OCI-M1 (cell line): Measurements from ENCODE around the gene WDR45B.
"Not testable (repeated sequence)": the region's sequence is repeated elsewhere in the genome, so short reads cannot be mapped to it uniquely, and the experiment has no call there.

Source experiments
- DNase-seq: peaks from one replicate; lab custom pipeline; 2025; lab: John Stamatoyannopoulos, UW

WDR45B gene

GRCh38 chr17:82582709-82583108 is 65.5 kb downstream of the WDR45B start:
- DNase-seq, result no peak

DNA sequence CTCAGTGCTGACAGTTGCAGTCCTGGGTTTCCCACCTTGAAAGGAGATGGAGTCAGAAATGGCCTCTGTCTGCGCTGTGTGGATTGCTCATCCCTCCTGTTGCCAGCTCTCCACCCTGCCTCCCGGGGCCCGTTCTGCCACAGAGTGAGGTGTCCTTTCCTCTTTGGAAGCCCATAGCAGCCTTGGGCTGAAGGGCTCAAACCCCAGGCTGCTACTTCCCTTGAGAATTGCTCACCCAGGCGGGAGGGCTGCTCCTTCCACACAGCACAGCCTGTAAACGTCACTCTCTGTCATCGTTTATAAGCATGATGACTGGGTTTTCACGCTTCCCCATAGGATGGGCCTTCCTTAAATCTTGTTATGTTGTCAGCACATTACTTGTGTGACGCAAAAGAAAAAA is 66.0 kb downstream of the WDR45B start:
- DNase-seq, result no peak

DNA sequence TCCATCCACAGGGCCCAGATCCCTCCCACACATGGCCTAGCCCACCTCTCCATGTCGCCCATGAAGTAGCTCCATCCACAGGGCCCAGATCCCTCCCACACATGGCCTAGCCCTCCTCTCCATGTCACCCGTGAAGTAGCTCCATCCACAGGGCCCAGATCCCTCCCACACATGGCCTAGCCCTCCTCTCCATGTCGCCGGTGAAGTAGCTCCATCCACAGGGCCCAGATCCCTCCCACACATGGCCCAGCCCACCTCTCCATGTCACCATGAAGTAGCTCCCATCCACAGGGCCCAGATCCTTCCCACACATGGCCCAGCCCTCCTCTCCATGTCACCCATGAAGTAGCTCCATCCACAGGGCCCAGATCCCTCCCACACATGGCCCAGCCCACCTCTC is 68.3 kb downstream of the WDR45B start:
- not testable (repeated sequence) for DNase-seq

GRCh38 chr17:82577300-82577699 is 70.9 kb downstream of the WDR45B start:
- DNase-seq, result no peak

DNA sequence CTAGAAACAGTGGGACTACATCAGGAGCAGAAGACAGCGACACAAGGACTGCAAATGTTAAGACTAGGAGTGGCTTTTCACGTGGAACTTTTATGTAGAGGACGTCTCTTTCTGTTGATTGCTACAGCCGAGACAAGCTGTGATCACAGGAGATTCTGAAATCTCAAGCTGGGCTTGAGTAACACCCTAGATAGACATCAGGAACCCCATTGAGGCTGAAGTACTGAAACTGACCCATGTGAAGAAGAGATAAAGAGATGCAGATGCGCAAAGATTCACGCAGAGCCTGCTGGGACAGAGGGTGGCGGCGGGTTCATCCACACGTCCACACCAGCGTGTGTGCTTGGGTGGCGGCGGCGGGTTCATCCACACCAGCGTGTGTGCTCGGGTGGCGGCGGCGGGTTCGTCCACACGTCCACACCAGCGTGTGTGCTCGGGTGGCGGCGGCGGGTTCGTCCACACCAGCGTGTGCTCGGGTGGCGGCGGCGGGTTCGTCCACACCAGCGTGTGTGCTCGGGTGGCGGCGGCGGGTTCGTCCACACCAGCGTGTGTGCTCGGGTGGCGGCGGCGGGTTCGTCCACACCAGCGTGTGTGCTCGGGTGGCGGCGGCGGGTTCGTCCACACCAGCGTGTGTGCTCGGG is 72.5 kb downstream of the WDR45B start:
- not testable (repeated sequence) for DNase-seq

DNA sequence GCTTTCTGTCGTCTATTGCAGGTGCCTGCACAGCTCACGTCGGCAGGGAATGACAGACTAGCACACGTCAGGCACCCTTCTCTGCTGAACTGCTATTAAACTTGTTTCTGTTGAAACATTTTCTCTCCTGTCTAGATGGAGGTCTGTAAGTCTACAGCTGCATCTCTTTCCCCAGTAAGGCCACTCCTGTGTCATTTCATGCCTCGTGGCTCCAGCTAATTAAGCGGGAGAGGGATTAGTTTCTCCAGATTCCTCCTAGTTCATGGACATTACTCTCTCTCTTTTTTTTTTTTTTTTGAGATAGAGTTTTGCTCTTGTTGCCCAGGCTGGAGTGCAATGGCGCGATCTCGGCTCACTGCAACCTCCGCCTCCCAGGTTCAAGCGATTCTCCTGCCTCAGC is 74.2 kb downstream of the WDR45B start:
- DNase-seq, result no peak

- DNase-seq, result no peak
Measured at GRCh38 chr17:82571855-82572254, 76.4 kb downstream of the WDR45B start.

DNA sequence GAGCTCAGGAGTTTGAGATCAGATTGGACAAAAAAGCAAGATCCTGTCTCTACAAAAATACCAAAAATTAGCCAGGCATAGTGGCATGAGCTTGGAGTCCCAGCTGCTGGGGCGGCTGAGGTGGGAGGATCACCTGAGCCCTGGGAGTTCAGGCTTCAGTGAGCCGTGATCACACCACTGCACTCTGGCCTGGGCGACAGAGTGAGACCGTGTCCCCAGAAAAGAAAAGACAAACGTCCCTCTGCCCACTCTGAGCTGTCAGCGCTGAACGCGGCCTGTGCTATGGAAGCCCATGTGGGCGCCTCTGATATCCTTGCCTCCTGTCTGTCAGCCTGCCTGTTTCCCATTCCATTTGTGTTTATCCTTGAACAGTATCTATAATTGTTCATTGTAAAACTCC is 78.0 kb downstream of the WDR45B start:
- DNase-seq, result no peak

DNA sequence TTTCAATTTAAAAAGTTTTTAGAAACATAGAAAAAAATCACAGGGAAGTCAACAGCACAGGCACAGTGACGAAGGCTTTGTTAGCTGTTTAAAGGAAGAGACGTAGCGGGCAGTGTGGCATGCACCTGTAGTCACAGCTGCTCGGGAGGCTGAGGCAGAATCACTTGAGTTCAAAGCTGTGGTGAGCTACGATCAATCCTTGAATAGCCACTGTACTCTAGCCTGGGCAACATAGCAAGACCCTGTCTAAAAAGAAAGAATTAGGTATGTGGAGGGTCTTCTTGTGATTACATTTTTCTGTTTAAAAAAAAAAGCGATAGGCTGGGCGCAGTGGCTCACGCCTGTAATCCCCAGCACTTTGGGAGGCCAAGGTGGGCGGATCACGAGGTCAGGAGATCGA is 78.6 kb downstream of the WDR45B start:
- no peak for DNase-seq

DNA sequence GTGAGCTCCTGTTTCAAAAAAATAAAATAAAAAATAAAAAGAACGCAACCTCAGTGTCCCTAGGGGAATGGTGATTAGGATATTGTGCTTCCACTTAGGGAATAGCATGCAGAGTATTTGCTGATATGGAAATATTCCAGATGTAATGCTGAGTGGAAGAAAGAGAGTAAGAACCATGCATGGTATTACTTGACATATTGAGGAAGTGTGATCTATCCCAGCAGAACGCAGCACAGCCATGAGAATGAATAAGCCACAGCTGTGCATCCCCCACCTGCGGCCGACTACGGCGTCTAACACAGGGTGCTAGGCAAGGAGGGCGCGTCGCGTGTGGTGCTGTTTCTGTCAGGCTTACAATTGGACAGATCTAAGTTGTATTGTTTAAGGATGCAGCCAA is 79.2 kb downstream of the WDR45B start:
- no peak for DNase-seq

GRCh38 chr17:82567286-82567685 is 81.0 kb downstream of the WDR45B start:
- no peak for DNase-seq

DNA sequence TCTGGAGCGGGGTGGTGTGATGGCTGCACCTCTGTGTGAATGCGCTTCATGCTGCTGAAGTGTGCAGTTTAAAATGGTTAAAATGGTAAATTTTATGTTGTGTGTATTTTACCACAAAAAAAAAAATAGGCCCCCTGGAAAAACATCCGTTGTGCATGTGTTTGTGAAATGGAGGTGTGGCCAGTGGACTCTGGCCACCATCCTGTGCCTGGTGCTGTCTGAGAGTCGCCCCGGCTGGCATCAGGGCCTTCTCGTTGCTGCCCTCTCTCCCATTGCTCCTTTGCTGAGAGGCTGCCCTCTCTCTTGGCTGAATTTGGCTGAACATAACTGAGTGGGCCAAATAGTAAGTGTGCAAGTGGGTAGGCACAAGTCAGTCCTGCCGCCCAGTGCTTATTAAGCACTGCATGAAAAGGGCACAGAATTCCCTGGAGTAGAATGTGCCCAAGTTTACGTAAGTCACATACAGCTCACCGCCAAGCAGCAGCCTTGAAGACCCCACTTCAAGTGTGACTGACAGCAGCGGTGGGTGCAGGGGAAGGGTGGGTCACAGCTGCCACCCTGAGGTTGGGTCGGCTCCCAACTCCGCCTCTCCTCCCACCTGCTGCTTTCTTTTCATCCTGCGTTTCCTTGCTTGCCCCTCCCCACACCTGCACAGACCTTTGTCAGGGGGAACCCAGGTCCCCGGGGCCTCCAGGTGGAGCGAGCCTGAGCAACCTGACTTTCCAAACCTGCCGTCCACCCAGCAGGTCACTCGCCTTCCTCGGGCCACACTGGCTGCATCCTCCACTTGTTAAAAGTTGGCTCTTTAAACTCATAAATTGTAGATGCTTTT is 81.9 kb downstream of the WDR45B start:
- no peak for DNase-seq

DNA sequence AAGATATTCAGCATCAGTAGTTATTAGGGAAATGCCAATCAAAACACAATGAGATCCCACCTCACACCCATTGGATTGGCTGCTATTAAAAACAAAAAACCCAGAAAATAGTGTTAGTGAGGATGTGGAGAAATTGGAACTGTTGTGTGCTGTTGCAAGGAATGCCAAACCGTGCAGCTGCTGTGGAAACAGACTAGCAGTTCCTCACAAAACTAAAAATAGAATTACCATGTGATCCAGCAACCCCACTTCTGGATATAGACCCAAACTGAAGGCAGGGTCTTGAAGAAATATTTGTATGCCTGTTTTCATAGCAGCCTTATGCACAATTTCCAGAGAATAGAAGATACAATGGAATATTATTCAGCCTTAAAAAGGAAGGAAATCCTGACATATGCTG is 82.7 kb downstream of the WDR45B start:
- DNase-seq, result no peak
